Stomach (tissue), 4 donors: Measurements from ENCODE around the gene ZFPL1.

Experiments
- POLR2A ChIP-seq, 4 donors: fragments of 450-650 bp; IDR thresholded peaks; one replicate each; pipeline ENCODE4 v1.6.1; 2016; ENCODE audit warnings: antibody characterized with exemption in 4 of 4, control low read depth in 2 of 4, mild to moderate bottlenecking in 1 of 4, moderate library complexity in 1 of 4
- TF ChIP-seq, protein P1 (sequence below), 7 experiments: fragments of 450-650 bp in 4 of 7; fragments of 200-600 bp in 3 of 7; sonication (generic) in 3 of 7; IDR thresholded peaks; one replicate each; pipeline ENCODE4 v1.5.1; 2016 to 2019; ENCODE audit warnings: antibody characterized with exemption in 7 of 7, control low read depth in 2 of 7, mild to moderate bottlenecking in 1 of 7

DNA sequence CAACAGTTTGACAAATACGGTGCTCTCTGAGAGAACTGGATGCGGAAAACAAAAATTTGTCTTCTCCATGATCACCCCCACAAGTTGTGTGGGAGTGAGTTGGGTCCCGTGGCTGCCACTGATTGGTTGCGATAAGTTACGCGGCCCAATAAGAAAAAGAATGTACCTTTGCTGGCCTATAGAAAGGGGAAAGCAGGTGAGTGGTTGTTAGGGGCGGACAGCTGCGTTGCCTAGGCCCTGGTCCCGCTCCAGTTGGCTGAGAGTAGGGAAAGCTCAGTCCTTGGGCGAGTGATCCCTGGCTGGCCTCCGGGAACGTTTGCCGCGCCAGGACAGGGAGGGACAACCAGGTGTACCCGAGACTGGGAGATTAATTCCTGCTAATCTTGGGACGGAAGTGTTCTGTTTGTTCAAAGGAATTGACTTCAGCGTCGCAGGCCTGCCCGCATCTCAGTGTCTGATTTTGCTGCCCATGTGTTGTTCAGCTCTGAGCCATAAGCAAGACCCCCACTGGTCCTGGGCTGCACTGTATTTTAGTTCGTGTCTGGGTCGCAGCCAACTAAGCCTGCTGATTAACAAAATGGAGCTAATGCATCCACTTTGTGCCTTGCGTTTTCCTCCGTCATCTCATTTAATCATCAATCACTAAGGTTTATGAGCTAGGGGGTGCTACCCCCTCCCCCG, 51.1 kb downstream of the ZFPL1 start:
- peak in 1 of 4 donors; percentile 20 for TF ChIP-seq POLR2A (IDR thresholded peaks at IDR 0.05)
- TF ChIP-seq, protein P1, sequence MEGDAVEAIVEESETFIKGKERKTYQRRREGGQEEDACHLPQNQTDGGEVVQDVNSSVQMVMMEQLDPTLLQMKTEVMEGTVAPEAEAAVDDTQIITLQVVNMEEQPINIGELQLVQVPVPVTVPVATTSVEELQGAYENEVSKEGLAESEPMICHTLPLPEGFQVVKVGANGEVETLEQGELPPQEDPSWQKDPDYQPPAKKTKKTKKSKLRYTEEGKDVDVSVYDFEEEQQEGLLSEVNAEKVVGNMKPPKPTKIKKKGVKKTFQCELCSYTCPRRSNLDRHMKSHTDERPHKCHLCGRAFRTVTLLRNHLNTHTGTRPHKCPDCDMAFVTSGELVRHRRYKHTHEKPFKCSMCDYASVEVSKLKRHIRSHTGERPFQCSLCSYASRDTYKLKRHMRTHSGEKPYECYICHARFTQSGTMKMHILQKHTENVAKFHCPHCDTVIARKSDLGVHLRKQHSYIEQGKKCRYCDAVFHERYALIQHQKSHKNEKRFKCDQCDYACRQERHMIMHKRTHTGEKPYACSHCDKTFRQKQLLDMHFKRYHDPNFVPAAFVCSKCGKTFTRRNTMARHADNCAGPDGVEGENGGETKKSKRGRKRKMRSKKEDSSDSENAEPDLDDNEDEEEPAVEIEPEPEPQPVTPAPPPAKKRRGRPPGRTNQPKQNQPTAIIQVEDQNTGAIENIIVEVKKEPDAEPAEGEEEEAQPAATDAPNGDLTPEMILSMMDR (IDR thresholded peaks at IDR 0.05): no peak
